Astrocyte of the cerebellum (primary cell): ENCODE data around the gene IQCK.

ENCODE experiments used
- DNase-seq: peaks from one replicate; pipeline ENCODE4 v3.0.0-alpha.2; 2011; ENCODE audit warnings: low read depth
- H3K4me3 ChIP-seq: 2 replicates; pipeline ENCODE4 v1.5.1; 2011; ENCODE audit warnings: mild to moderate bottlenecking, low read depth, low read length, moderate library complexity
- in situ Hi-C: cut with HindIII; loops from 2 replicates; pipeline ENCODE4 v1.10.0; 2017; ENCODE audit warnings: low sequenced_read_pairs
- TF ChIP-seq, protein P1 (sequence below): IDR thresholded peaks from 2 replicates; pipeline ENCODE4 v1.5.1; 2012; ENCODE audit warnings: low read length, low read depth, moderate library complexity, mild to moderate bottlenecking; ENCODE audit errors: missing control alignments

IQCK gene

GRCh38 chr16:19710191-19710908 lies 7.7 kb upstream of the IQCK start:
- H3K4me3 ChIP-seq: no peak overlapping the region
- in situ Hi-C loops: no loop called here
- TF ChIP-seq, protein P1, sequence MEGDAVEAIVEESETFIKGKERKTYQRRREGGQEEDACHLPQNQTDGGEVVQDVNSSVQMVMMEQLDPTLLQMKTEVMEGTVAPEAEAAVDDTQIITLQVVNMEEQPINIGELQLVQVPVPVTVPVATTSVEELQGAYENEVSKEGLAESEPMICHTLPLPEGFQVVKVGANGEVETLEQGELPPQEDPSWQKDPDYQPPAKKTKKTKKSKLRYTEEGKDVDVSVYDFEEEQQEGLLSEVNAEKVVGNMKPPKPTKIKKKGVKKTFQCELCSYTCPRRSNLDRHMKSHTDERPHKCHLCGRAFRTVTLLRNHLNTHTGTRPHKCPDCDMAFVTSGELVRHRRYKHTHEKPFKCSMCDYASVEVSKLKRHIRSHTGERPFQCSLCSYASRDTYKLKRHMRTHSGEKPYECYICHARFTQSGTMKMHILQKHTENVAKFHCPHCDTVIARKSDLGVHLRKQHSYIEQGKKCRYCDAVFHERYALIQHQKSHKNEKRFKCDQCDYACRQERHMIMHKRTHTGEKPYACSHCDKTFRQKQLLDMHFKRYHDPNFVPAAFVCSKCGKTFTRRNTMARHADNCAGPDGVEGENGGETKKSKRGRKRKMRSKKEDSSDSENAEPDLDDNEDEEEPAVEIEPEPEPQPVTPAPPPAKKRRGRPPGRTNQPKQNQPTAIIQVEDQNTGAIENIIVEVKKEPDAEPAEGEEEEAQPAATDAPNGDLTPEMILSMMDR: no peak
- DNase-seq: no peak

- TF ChIP-seq, protein P1: no peak
- H3K4me3 ChIP-seq: no peak overlapping the region
- in situ Hi-C loops: no loop called here
- DNase-seq: no peak
Observed at GRCh38 chr16:19710991-19711545, 7.0 kb upstream of the IQCK start.

DNA sequence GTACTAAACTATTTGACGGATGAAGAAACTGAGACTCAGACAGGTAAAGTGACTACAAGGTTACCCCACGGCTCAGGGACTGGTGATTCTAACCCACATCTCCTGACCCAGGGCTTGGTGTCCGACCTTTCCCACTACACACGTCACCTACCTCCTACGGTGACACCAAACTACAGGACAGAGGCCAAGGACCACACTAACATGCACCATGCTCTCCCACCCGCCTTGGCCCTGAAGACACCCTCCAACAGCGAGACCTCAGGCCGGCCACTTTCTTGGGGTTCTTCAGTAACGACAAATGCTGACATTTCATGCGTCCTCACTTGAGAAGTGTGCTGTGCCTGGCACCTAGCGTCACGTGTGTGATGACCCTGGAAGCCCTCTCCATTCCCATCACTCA lies 6.4 kb upstream of the IQCK start:
- TF ChIP-seq, protein P1: no peak
- in situ Hi-C loops: no loop called here
- no peak overlapping the region for H3K4me3 ChIP-seq
- no peak for DNase-seq

- no peak for DNase-seq
- in situ Hi-C loops: no loop called here
- no peak overlapping the region for H3K4me3 ChIP-seq
- TF ChIP-seq, protein P1: no peak
Observed at GRCh38 chr16:19712418-19713058, 5.5 kb upstream of the IQCK start.

DNA sequence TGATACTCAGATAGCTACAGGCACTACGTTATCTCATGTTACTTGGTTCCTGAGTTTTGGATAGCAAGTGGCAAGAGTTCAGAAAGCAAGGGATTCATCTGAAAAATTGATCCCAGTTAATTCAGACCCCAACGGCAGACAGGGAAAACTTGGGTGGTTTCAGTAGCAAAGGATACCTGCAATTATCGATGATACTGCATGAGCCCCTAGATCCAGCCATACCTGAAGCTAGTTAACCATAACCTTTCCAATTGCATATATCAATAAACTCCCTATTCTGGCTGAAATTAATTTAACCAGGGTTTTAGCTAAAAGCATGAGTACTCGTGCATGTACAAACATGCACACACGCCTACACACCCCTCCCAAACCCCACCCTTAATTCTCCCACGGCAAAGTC lies 4.4 kb upstream of the IQCK start:
- no peak overlapping the region for H3K4me3 ChIP-seq
- TF ChIP-seq, protein P1: no peak
- DNase-seq: no peak
- in situ Hi-C loops: no loop called here

DNA sequence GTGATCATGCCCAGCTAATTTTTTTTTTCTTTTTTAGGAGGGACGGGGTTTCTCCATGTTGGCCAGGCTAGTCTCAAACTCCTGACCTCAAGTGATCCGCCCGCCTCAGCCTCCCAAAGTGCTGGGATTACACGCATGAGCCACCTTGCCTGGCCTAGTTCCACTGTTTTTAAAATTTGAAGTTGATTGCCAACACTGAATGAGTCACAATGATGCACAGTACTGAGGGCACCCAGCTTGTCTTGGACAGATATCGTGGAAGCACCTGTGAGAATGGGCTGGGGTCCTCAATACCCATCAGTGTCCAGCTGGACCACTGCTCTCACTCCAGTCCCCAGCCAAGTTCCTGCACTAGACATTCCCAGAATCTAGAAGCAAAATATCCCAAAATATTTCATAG lies 2.5 kb upstream of the IQCK start:
- in situ Hi-C loops: no loop called here
- DNase-seq: no peak
- TF ChIP-seq, protein P1: no peak
- no peak overlapping the region for H3K4me3 ChIP-seq
